WTC11 (cell line): ENCODE results near the gene MRPL32.

ENCODE experiments used
- CREB1 ChIP-seq: sonication (generic); formaldehyde crosslinking; IDR thresholded peaks from 2 replicates; pipeline ENCODE4 v1.8.0; 2023; ENCODE audit warnings: mild to moderate bottlenecking, missing genetic modification reagents
- IRF2 ChIP-seq: sonication (generic); formaldehyde crosslinking; IDR thresholded peaks from 2 replicates; pipeline ENCODE4 v1.8.0; 2022; ENCODE audit warnings: low read depth, missing genetic modification reagents, borderline replicate concordance
- NFYB ChIP-seq: sonication (generic); formaldehyde crosslinking; conservative IDR thresholded peaks from 2 replicates; pipeline ENCODE4 v1.8.0; 2022; ENCODE audit warnings: low read depth, missing genetic modification reagents
- SMAD3 ChIP-seq: sonication (generic); formaldehyde crosslinking; IDR thresholded peaks from 2 replicates; pipeline ENCODE4 v1.8.0; 2022; ENCODE audit warnings: missing genetic modification reagents, mild to moderate bottlenecking, borderline replicate concordance
- ZNF232 ChIP-seq: sonication (generic); formaldehyde crosslinking; IDR thresholded peaks from 2 replicates; pipeline ENCODE4 v1.8.0; 2022; ENCODE audit warnings: mild to moderate bottlenecking, missing genetic modification reagents
- TF ChIP-seq, protein P1 (sequence below): sonication (generic); formaldehyde crosslinking; IDR thresholded peaks from 2 replicates; pipeline ENCODE4 v1.8.1; 2022; ENCODE audit warnings: missing genetic modification reagents, borderline replicate concordance
- TF ChIP-seq, protein P2 (sequence below): fragments of 200-600 bp; IDR thresholded peaks from 2 replicates; pipeline ENCODE4 v1.8.0; 2022; ENCODE audit warnings: antibody characterized with exemption
- TF ChIP-seq, protein P3 (sequence below): sonication (generic); formaldehyde crosslinking; IDR thresholded peaks from 2 replicates; pipeline ENCODE4 v1.8.1; 2023; ENCODE audit warnings: mild to moderate bottlenecking, missing genetic modification reagents, moderate library complexity
- TF ChIP-seq, protein P4 (sequence below): sonication (generic); formaldehyde crosslinking; IDR thresholded peaks from 2 replicates; pipeline ENCODE4 v1.8.1; 2023; ENCODE audit warnings: mild to moderate bottlenecking, missing genetic modification reagents
- TF ChIP-seq, protein P5 (sequence below): sonication (generic); formaldehyde crosslinking; IDR thresholded peaks from 2 replicates; pipeline ENCODE4 v1.8.1; 2023; ENCODE audit warnings: mild to moderate bottlenecking, missing genetic modification reagents

DNA sequence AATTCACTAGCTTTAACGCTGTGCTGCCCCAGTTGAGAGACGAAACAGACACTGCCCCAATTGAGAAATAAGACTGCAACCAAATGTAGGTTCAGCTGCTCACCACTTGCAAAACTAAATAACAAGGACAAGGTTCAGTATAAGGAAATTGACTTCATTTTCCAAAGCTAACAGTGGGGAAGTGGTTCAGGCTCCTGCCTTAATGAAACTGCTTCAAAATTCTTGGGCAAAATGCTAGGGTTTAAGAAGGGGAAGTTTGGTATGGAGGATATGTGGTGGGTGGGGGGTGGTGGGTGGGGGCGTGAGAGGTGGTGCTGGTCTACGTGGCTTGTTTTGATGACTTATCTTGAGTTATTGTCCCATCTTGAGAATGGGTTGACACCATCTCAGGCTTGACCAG, 21.8 kb downstream of the MRPL32 start:
- TF ChIP-seq, protein P1, sequence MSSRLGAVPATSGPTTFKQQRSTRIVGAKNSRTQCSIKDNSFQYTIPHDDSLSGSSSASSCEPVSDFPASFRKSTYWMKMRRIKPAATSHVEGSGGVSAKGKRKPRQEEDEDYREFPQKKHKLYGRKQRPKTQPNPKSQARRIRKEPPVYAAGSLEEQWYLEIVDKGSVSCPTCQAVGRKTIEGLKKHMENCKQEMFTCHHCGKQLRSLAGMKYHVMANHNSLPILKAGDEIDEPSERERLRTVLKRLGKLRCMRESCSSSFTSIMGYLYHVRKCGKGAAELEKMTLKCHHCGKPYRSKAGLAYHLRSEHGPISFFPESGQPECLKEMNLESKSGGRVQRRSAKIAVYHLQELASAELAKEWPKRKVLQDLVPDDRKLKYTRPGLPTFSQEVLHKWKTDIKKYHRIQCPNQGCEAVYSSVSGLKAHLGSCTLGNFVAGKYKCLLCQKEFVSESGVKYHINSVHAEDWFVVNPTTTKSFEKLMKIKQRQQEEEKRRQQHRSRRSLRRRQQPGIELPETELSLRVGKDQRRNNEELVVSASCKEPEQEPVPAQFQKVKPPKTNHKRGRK (CRISPR knock-in tag) = no peak
- TF ChIP-seq NFYB (CRISPR knock-in tag) (no peak), ZNF232 (CRISPR knock-in tag) (no peak), CREB1 (no peak), IRF2 (CRISPR knock-in tag) (no peak), SMAD3 (no peak)
- TF ChIP-seq, protein P2, sequence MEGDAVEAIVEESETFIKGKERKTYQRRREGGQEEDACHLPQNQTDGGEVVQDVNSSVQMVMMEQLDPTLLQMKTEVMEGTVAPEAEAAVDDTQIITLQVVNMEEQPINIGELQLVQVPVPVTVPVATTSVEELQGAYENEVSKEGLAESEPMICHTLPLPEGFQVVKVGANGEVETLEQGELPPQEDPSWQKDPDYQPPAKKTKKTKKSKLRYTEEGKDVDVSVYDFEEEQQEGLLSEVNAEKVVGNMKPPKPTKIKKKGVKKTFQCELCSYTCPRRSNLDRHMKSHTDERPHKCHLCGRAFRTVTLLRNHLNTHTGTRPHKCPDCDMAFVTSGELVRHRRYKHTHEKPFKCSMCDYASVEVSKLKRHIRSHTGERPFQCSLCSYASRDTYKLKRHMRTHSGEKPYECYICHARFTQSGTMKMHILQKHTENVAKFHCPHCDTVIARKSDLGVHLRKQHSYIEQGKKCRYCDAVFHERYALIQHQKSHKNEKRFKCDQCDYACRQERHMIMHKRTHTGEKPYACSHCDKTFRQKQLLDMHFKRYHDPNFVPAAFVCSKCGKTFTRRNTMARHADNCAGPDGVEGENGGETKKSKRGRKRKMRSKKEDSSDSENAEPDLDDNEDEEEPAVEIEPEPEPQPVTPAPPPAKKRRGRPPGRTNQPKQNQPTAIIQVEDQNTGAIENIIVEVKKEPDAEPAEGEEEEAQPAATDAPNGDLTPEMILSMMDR = no peak
- TF ChIP-seq, protein P3, sequence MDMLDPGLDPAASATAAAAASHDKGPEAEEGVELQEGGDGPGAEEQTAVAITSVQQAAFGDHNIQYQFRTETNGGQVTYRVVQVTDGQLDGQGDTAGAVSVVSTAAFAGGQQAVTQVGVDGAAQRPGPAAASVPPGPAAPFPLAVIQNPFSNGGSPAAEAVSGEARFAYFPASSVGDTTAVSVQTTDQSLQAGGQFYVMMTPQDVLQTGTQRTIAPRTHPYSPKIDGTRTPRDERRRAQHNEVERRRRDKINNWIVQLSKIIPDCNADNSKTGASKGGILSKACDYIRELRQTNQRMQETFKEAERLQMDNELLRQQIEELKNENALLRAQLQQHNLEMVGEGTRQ (CRISPR knock-in tag) = no peak
- TF ChIP-seq, protein P4, sequence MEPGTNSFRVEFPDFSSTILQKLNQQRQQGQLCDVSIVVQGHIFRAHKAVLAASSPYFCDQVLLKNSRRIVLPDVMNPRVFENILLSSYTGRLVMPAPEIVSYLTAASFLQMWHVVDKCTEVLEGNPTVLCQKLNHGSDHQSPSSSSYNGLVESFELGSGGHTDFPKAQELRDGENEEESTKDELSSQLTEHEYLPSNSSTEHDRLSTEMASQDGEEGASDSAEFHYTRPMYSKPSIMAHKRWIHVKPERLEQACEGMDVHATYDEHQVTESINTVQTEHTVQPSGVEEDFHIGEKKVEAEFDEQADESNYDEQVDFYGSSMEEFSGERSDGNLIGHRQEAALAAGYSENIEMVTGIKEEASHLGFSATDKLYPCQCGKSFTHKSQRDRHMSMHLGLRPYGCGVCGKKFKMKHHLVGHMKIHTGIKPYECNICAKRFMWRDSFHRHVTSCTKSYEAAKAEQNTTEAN = no peak
- TF ChIP-seq, protein P5, sequence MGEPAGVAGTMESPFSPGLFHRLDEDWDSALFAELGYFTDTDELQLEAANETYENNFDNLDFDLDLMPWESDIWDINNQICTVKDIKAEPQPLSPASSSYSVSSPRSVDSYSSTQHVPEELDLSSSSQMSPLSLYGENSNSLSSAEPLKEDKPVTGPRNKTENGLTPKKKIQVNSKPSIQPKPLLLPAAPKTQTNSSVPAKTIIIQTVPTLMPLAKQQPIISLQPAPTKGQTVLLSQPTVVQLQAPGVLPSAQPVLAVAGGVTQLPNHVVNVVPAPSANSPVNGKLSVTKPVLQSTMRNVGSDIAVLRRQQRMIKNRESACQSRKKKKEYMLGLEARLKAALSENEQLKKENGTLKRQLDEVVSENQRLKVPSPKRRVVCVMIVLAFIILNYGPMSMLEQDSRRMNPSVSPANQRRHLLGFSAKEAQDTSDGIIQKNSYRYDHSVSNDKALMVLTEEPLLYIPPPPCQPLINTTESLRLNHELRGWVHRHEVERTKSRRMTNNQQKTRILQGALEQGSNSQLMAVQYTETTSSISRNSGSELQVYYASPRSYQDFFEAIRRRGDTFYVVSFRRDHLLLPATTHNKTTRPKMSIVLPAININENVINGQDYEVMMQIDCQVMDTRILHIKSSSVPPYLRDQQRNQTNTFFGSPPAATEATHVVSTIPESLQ (CRISPR knock-in tag) = no peak
